ENCODE data around the gene SPAG17.

Gene SPAG17

DNA sequence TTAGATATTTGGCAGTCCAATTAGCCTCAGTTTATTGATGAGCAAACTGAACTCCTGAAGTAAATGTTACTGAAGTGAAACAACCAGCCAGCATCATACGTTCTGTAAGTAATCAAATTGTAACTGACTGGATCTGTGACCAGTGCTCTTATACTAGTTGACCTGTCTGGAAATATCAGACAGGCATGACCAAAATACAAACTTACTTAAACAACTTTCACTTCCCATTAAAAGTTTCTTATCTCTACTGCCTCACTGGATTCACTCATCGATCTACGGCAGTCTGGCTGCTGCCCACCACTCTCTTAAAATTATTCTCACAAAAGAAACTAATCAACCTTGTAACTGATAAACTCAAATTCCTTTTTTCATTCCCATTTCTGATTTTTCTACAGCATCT lies 199.1 kb downstream of the SPAG17 start:
- TF ChIP-seq, protein P1, sequence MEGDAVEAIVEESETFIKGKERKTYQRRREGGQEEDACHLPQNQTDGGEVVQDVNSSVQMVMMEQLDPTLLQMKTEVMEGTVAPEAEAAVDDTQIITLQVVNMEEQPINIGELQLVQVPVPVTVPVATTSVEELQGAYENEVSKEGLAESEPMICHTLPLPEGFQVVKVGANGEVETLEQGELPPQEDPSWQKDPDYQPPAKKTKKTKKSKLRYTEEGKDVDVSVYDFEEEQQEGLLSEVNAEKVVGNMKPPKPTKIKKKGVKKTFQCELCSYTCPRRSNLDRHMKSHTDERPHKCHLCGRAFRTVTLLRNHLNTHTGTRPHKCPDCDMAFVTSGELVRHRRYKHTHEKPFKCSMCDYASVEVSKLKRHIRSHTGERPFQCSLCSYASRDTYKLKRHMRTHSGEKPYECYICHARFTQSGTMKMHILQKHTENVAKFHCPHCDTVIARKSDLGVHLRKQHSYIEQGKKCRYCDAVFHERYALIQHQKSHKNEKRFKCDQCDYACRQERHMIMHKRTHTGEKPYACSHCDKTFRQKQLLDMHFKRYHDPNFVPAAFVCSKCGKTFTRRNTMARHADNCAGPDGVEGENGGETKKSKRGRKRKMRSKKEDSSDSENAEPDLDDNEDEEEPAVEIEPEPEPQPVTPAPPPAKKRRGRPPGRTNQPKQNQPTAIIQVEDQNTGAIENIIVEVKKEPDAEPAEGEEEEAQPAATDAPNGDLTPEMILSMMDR (IDR thresholded peaks at IDR 0.05; ENCODE audit: low read depth, low read length): no peak
- no peak for DNase-seq (ENCODE audit: low read depth in 2 of 2)
- no peak overlapping the region for H3K4me3 ChIP-seq (replicated peaks in 1 of 2; ENCODE audit: low read depth in 2 of 2, low read length in 2 of 2)

- no peak overlapping the region for H3K4me3 ChIP-seq (replicated peaks in 1 of 2; ENCODE audit: low read depth in 2 of 2, low read length in 2 of 2)
- peak in 1 of 2 donors; percentile 7 for DNase-seq (ENCODE audit: low read depth in 2 of 2)
- TF ChIP-seq, protein P1 (IDR thresholded peaks at IDR 0.05; ENCODE audit: low read depth, low read length): no peak
Observed at GRCh38 chr1:117985239-117985638, 199.8 kb downstream of the SPAG17 start.

DNA sequence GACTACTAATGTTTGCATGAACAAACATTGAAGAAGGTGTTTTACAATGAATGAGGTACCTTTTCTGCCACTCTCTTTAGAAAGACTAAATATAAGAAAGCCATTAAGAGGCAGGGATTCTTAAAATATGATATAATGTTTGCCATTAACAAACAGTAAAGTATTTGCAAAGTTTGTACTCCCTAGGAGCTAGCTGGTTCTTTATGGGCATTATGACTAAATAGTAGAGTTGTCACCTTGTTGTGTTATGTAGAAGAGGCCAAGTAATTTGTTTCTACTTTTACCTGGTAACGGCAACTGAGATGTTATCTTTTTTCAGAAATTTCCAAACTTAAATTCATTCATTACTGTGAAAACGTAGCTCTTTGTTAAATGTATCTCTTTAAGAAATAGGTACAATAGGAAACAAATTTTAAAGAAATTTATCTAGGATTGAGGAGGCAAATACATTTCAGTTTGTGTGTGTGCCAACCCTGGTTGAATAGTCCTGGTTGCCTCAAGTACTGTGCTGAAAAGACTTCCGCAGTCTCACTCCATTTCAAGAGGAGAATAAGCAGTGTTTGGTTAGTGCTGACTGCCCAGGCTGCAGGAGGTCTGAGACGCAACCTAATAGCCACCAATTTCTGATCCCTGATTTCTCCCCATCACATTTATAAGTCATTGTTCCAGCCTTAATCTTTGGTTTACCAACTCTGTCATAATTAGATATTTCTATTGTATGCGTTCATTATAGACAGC lies 203.4 kb downstream of the SPAG17 start:
- no peak overlapping the region for H3K4me3 ChIP-seq (replicated peaks in 1 of 2; ENCODE audit: low read depth in 2 of 2, low read length in 2 of 2)
- TF ChIP-seq, protein P1 (IDR thresholded peaks at IDR 0.05; ENCODE audit: low read depth, low read length): no peak
- DNase-seq (ENCODE audit: low read depth in 2 of 2): no peak

DNA sequence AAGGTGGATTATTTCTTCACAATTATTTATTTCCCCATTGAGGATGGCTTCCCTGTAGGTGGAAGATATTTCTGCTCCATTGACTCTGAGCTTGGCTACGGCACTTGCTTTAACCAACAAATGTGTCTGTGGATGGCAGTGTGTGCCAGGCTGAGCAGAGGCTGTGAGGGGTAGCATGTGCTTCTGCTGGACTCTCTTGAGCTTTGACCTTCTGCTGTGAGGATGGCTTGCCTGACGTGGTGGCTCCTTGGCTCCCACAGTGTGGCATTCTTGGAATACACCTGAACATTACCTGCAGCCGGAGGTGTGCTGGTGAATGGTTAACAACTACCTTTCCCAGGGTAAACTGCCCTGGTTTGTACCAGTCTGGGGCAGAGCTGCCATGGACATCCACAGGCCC lies 208.6 kb downstream of the SPAG17 start:
- H3K4me3 ChIP-seq (replicated peaks in 1 of 2; ENCODE audit: low read depth in 2 of 2, low read length in 2 of 2): no peak overlapping the region
- no peak for DNase-seq (ENCODE audit: low read depth in 2 of 2)
- TF ChIP-seq, protein P1 (IDR thresholded peaks at IDR 0.05; ENCODE audit: low read depth, low read length): no peak

- TF ChIP-seq, protein P1 (IDR thresholded peaks at IDR 0.05; ENCODE audit: low read depth, low read length): no peak
- no peak for DNase-seq (ENCODE audit: low read depth in 2 of 2)
- H3K4me3 ChIP-seq (replicated peaks in 1 of 2; ENCODE audit: low read depth in 2 of 2, low read length in 2 of 2): no peak overlapping the region
Observed at GRCh38 chr1:117971777-117972176, 213.3 kb downstream of the SPAG17 start.

DNA sequence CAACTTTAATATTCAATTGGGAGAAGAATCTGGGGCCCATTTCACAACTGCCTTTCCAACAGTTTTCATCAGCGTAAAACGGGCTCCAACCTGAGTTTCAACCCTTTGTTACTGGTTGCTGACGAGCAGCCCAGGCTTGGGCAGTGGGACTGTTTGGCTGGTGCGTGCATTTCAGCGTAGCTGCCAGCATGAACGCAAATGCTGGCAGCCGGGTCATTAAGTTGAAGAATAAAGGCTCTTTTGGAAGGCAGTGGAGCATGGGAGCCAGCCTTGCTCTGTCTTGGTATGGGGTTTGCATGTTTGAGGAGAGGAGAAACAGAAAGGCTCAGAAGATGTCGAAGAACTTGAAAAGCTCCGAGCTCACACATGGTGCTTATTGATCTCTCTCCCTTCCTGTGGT lies 214.8 kb downstream of the SPAG17 start:
- no peak overlapping the region for H3K4me3 ChIP-seq (replicated peaks in 1 of 2; ENCODE audit: low read depth in 2 of 2, low read length in 2 of 2)
- no peak for DNase-seq (ENCODE audit: low read depth in 2 of 2)
- TF ChIP-seq, protein P1 (IDR thresholded peaks at IDR 0.05; ENCODE audit: low read depth, low read length): no peak

- H3K4me3 ChIP-seq (replicated peaks in 1 of 2; ENCODE audit: low read depth in 2 of 2, low read length in 2 of 2): no peak overlapping the region
- TF ChIP-seq, protein P1 (IDR thresholded peaks at IDR 0.05; ENCODE audit: low read depth, low read length): no peak
- peak; percentile 31 to 55 for DNase-seq (ENCODE audit: low read depth in 2 of 2)
Observed at GRCh38 chr1:117967881-117968280, 217.1 kb downstream of the SPAG17 start.

All from cardiac fibroblast (primary cell).